ENCODE measurements around the gene KDM3A.

Gene KDM3A

DNA sequence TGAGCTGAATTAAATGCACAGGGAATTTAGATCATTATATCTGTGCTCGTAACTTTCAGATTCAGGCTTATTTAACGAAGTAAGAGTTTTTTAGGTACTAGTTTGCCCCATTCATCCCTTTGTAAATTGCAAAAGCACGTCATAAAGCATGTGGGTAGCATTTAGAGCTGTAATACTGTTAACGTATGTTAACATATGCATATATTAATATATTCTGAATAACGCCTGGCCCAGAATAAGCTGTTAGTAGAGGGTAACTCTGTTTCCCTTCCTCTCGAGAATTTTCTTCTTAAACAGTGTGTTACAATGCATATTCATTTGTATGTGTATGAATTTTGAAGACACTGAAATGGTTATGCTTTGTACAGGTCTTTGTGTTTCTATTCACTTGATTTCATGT, 30.5 kb downstream of the KDM3A start:
- ChIA-PET CTCF (interaction anchor here (0.7 to 1.4 kb wide), 2 partner anchors 11 to 75 kb away, joined by 3 to 5 read pairs; no protein-coding TSS in a partner anchor), POLR2A (no interaction called here)
- H3K4me3 ChIP-seq (ENCODE audit: low read depth, low read length): no peak overlapping the region
- TF ChIP-seq ZBTB1 (tag by site-specific recombination; IDR thresholded peaks at IDR 0.05) (no peak), ZNF529 (tag by site-specific recombination; IDR thresholded peaks at IDR 0.05; ENCODE audit: insufficient replicate concordance) (no peak), ZNF792 (tag by site-specific recombination; IDR thresholded peaks at IDR 0.05) (no peak), ZNF423 (tag by site-specific recombination; IDR thresholded peaks at IDR 0.05) (no peak), ZNF624 (tag by site-specific recombination; IDR thresholded peaks at IDR 0.05) (no peak)
- H3K9me3 ChIP-seq (ENCODE audit: control insufficient read depth, insufficient read depth, low read depth, low read length): no peaks in the 10 kb centered on the region
- peaks cover 41 to 91% of the 10 kb centered on the region in 2 experiments for H3K36me3 ChIP-seq (ENCODE audit: control insufficient read depth in 2 of 2, insufficient read depth in 1 of 2, low read length in 2 of 2)
- H3K27ac ChIP-seq (ENCODE audit: extremely low read depth, low read depth, low read length): no peak overlapping the region
- H3K4me1 ChIP-seq (ENCODE audit: control insufficient read depth, insufficient read depth, low read length): no peaks in the 10 kb centered on the region

DNA sequence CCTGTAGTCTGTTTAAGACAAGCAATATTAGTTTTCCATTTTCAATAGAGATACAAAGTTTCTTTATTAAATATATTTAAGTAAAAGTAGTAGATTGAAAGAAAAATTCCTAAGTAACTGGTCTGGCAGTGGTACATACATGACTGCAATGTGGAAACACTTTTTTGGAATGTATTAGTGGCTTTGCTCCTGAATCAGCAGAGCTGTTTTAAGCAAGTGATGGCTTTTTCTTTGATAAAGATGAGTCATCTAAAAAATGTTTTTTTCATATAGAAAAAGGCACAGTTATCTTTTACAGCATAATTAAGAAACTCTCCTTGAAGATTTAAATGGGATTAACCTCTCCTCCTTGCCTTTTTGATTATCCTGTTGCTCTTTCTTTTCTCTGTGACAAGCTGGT, 34.9 kb downstream of the KDM3A start:
- peaks cover 51 to 92% of the 10 kb centered on the region in 2 experiments for H3K36me3 ChIP-seq (ENCODE audit: control insufficient read depth in 2 of 2, insufficient read depth in 1 of 2, low read length in 2 of 2)
- POLR2A ChIA-PET: no interaction called here

GRCh38 chr2:86476918-86477317, 35.7 kb downstream of the KDM3A start:
- Histone ChIP-seq H3K27ac (ENCODE audit: extremely low read depth, low read depth, low read length) (no peak overlapping the region), H3K4me1 (ENCODE audit: control insufficient read depth, insufficient read depth, low read length) (no peaks in the 10 kb centered on the region), H3K36me3 (ENCODE audit: control insufficient read depth in 2 of 2, insufficient read depth in 1 of 2, low read length in 2 of 2) (peaks cover 58 to 96% of the 10 kb centered on the region in 2 experiments), H3K9me3 (ENCODE audit: control insufficient read depth, insufficient read depth, low read depth, low read length) (no peaks in the 10 kb centered on the region), H3K4me3 (ENCODE audit: low read depth, low read length) (no peak overlapping the region)
- CTCF ChIA-PET: interaction anchor here (0.6 kb wide), 1 partner anchor 166 kb away, joined by 3 read pairs; no protein-coding TSS in a partner anchor
- POLR2A ChIA-PET: no interaction called here
- TF ChIP-seq ZSCAN23 (tag by site-specific recombination; IDR thresholded peaks at IDR 0.05): no peak
- no peak for TF ChIP-seq ZNF626 (tag by site-specific recombination; IDR thresholded peaks at IDR 0.05)
- TF ChIP-seq ZSCAN18 (tag by site-specific recombination; IDR thresholded peaks at IDR 0.05): no peak
- TF ChIP-seq HIC1 (tag by site-specific recombination; IDR thresholded peaks at IDR 0.05): no peak
- TF ChIP-seq FEZF1 (tag by site-specific recombination; IDR thresholded peaks at IDR 0.05): no peak
- no peak for TF ChIP-seq ZNF600 (tag by site-specific recombination; IDR thresholded peaks at IDR 0.05)
- no peak for TF ChIP-seq PATZ1 (tag by site-specific recombination; IDR thresholded peaks at IDR 0.05)
- no peak for TF ChIP-seq ZNF155 (tag by site-specific recombination; IDR thresholded peaks at IDR 0.05)
- TF ChIP-seq, protein P1, sequence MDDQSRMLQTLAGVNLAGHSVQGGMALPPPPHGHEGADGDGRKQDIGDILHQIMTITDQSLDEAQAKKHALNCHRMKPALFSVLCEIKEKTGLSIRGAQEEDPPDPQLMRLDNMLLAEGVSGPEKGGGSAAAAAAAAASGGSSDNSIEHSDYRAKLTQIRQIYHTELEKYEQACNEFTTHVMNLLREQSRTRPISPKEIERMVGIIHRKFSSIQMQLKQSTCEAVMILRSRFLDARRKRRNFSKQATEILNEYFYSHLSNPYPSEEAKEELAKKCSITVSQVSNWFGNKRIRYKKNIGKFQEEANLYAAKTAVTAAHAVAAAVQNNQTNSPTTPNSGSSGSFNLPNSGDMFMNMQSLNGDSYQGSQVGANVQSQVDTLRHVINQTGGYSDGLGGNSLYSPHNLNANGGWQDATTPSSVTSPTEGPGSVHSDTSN (CRISPR knock-in tag; IDR thresholded peaks at IDR 0.05): no peak
- TF ChIP-seq ZNF221 (tag by site-specific recombination; IDR thresholded peaks at IDR 0.05; ENCODE audit: borderline replicate concordance): no peak
- TF ChIP-seq ZNF548 (tag by site-specific recombination; IDR thresholded peaks at IDR 0.05): no peak
- TF ChIP-seq ZNF292 (tag by site-specific recombination; IDR thresholded peaks at IDR 0.05; ENCODE audit: borderline replicate concordance, low read depth): no peak

More for the DNA sequence above, 34.9 kb downstream of the KDM3A start:
- H3K27ac ChIP-seq (ENCODE audit: extremely low read depth, low read depth, low read length): no peak overlapping the region
- H3K4me3 ChIP-seq (ENCODE audit: low read depth, low read length): no peak overlapping the region
- no peaks in the 10 kb centered on the region for H3K4me1 ChIP-seq (ENCODE audit: control insufficient read depth, insufficient read depth, low read length)
- CTCF ChIA-PET: interaction anchor here (0.5 to 0.6 kb wide), 2 partner anchors 75 to 167 kb away, joined by 3 read pairs; no protein-coding TSS in a partner anchor
- no peaks in the 10 kb centered on the region for H3K9me3 ChIP-seq (ENCODE audit: control insufficient read depth, insufficient read depth, low read depth, low read length)
- TF ChIP-seq ZNF548 (tag by site-specific recombination; IDR thresholded peaks at IDR 0.05): no peak
- TF ChIP-seq ZNF791 (tag by site-specific recombination; IDR thresholded peaks at IDR 0.05): no peak
- TF ChIP-seq ZNF2 (tag by site-specific recombination; IDR thresholded peaks at IDR 0.05): no peak
- no peak for TF ChIP-seq ZNF266 (tag by site-specific recombination; IDR thresholded peaks at IDR 0.05; ENCODE audit: low read depth)
- TF ChIP-seq ZNF776 (tag by site-specific recombination; IDR thresholded peaks at IDR 0.05; ENCODE audit: borderline replicate concordance): no peak
- TF ChIP-seq, protein P2, sequence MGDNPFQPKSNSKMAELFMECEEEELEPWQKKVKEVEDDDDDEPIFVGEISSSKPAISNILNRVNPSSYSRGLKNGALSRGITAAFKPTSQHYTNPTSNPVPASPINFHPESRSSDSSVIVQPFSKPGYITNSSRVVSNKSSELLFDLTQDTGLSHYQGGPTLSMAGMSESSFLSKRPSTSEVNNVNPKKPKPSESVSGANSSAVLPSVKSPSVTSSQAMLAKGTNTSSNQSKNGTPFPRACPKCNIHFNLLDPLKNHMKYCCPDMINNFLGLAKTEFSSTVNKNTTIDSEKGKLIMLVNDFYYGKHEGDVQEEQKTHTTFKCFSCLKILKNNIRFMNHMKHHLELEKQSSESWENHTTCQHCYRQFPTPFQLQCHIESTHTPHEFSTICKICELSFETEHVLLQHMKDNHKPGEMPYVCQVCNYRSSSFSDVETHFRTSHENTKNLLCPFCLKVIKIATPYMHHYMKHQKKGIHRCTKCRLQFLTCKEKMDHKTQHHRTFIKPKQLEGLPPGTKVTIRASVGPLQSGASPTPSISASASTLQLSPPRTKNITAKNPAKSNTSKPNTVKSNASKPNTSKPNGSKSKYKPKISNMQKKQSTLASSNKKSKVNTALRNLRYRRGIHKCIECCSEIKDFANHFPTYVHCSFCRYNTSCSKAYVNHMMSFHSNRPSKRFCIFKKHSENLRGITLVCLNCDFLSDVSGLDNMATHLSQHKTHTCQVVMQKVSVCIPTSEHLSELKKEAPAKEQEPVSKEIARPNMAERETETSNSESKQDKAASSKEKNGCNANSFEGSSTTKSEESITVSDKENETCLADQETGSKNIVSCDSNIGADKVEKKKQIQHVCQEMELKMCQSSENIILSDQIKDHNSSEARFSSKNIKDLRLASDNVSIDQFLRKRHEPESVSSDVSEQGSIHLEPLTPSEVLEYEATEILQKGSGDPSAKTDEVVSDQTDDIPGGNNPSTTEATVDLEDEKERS (tag by site-specific recombination; IDR thresholded peaks at IDR 0.05): no peak
- no peak for TF ChIP-seq ZNF391 (tag by site-specific recombination; IDR thresholded peaks at IDR 0.05; ENCODE audit: borderline replicate concordance, low read depth)

Data from HEK293 (cell line).